GM18951 (cell line): ENCODE results near the gene CFAP58.

Experiments
- POLR2A ChIP-seq: IDR thresholded peaks from 4 replicates; pipeline ENCODE4 v1.6.1; 2011; ENCODE audit warnings: mild to moderate bottlenecking; ENCODE audit not compliant: insufficient read length, insufficient read depth; ENCODE audit errors: extremely low read depth
- in situ Hi-C: fragments of 300-500 bp; cut with MboI; formaldehyde crosslinking; loops from one replicate; pipeline ENCODE4 v1.12.0; 2022; ENCODE audit warnings: low sequenced_read_pairs, mixed read lengths, inconsistent platforms; ENCODE audit not compliant: unreplicated experiment

The CFAP58 gene

DNA sequence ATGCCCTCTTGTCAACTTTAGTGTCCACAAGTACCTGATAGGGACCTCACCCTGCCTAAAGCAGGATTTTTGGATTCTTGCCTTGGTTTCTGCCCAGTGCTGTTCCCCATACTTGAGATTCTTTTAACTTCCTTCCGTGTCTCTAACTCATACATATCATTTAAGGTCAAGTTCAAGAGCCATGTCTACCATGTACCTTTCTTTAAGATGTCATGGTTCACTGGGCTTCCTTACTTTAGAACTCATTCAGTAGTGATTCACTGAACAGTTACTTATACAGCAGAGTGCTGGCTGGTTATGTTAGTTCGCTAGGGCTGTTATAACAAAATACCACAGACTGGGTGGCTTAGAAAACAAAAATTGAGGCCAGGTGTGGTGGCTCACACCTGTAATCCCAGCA lies 5.0 kb upstream of the CFAP58 start:
- TF ChIP-seq POLR2A, result no peak
- in situ Hi-C loops, result loop anchor here (5.0 kb wide), 1 partner anchor 46 kb away; no protein-coding TSS in a partner anchor

DNA sequence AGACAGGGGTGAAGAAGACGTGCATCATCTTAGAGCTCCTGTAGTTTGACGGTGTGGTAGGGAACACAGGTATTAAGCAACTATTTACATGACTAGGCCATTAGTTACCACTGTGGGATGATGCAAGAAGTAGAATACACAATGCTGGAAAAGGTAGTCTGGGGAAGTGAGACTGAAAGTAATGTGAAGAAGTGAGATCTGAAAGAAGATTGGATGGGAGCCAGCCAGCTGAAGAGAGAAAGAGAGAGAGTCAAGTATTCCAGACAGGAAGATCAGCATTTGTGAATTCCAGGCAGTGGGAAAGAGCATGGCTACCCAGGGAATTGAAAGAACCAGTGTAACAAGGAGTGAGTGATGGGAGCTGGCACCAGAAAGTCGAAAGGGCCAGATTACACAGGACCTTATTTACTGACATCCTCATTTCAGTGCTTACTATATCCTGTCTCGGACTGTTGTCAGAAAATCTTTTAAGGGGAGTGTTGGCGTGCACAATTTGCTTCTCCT lies 4.0 kb upstream of the CFAP58 start:
- TF ChIP-seq POLR2A, result no peak
- in situ Hi-C loops, result loop anchor here (5.0 kb wide), 1 partner anchor 47 kb away; no protein-coding TSS in a partner anchor

DNA sequence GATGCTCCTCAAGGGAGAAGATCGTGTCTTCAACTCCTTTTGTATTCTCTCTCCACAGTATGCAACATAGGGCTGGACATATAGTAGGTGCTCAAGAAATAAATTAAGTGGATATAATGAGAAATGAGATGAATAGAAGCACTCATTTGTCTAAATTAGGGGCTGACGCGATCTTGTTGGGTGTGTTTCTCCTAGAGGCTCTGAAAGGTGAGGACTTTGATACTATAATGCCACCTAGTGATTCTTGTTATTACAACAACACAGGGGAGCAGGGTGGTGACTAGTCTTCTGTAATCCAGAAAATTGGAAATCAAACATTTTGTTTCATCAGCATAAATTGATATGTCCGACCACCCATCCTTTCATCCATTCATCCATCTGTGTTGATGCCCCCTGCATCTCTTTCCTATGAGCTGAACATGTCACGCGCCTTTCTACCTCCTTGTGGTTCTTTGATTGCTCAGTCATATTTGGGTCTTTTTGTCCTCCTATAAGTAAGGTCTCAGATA lies 3.5 kb upstream of the CFAP58 start:
- in situ Hi-C loops, result no loop called here
- TF ChIP-seq POLR2A, result no peak

DNA sequence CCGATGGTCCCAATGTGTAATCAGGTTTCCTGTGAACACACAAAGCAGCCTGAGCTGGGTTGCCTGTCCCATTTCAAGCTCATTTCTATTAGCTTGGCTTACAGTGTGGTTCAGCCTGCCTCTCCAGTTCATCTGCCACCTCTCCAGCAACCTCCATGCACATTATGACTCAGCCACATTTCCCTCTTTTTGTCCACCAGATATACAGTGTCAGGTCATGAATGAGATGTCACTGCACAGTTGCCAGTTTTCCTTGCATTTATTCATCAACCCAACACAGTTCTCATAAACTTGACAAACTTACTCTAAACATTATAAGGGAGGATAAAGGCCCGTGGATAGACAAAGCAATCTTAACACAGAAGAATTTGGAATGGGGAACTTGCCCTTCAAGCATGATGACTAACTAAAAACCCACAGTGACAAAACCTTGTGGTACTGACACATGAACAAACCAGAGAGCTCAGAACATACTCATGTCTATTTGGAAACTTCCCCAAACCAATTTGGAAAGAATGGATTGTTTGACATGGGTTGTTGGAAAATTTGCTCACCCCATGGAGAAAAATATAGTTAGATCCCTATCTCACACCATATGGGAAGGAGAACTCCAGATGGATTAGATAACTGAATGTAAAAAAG lies 2.5 kb upstream of the CFAP58 start:
- in situ Hi-C loops, result no loop called here

DNA sequence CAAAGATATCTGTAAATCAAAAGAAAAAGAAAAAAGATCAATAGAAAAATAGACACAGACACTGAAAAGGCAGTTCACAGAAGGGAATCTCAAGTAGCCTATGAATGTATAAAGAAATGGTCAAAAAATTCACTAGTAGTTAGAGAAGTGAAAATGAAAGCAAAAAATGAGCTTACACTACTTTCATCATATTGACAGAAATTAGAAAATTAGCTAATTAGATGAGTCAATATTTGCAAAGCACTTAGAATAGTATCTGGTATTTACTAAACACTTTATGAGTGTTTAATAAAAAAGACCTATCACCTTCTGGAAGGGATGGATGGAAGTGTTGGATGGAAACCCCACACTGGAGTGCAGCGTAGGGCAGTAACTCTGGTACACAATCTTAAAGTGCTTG lies 1.7 kb upstream of the CFAP58 start:
- no peak for TF ChIP-seq POLR2A
- in situ Hi-C loops, result no loop called here

More for the DNA sequence above, 2.5 kb upstream of the CFAP58 start:
- TF ChIP-seq POLR2A, result no peak

DNA sequence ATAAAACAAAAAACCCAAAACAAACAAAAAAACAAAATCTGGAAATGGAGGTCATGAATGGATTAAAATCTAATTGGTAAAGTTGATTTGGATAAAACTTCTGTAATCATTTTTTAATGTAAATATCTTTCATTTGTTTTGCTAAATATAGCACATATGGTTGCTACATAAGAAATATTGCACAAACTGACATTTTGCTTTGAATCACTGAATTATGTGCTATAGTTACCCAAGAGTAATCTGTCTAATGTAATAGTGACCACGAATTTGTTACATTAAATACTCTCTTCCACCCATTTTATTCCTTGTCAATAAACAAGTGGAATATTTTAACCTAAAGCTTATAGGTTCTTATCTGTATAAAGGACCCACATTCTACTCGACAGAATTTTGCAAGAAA lies 6.2 kb downstream of the CFAP58 start:
- no peak for TF ChIP-seq POLR2A
- in situ Hi-C loops, result no loop called here

DNA sequence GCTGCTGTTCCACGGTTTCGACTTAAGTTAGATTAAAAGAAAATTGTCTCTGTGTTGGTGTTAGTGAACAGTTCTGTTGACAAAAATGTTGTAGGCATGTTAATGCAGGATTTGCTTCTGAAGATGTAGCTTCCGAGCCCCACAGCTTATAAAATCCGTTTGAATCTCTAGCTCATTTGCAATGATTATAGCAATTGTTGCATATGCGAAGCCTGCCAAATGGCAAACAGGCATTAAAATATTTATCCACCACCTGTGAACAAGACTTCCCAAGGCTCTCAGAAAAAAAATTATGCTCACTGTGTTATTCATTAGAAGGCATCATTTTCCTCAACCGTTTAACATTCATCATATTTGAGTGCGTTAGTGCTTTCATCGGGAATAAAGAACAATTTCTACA lies 14.3 kb downstream of the CFAP58 start:
- in situ Hi-C loops, result no loop called here
- TF ChIP-seq POLR2A, result no peak

DNA sequence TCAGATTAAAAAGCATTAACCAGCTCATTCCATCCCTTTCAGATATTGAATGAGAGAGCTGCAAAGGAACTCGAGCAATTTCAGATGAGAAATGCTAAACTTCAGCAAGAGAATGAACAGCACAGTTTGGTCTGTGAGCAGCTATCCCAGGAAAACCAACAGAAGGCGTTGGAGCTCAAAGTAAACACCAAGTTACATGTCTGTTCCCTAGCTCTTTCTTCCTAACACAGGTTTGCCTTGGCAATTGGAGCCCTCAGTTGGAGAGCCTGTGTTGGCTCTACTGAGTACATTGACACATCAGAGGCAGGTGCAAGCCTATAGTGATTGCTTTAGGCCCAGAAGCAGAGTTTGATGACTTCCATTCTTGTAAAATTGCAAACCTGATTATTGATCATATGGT lies 14.7 kb downstream of the CFAP58 start:
- TF ChIP-seq POLR2A, result no peak
- in situ Hi-C loops, result no loop called here

DNA sequence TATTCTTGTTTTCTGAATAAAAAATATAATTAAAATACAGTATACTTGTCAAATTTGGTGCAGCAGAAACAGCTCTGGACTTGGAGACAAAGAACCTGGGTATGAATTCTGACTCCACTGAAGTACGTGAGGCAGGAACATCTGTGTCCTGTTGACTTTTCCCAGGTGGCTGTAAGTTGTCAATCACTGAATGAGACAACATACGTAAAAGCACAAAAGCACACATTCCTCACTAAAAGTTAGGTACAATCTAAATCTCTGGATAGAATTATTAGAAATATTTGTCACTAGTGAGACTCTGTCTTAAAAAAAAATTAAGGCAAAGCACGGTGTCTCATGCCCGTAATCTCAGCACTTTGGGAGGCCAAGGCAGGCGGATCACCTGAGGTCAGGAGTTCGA lies 18.1 kb downstream of the CFAP58 start:
- no peak for TF ChIP-seq POLR2A
- in situ Hi-C loops, result no loop called here

DNA sequence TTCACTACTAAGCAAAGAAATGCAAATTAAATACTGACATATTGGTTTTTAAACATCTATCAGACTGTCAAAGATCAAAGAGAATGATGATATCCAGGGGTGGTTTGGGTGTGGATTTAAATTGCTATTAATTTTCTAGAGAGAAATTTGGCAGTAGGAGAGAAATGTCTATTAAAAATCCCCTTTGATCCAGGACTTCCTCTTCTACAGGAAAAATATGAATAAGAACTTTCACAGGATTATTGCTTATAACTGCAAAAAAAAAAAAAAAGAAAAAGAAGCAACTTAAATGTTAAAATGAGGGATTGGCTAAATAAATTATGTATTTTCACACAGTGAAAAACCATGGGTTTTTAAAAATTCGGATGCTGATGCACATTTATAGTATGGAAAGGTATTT lies 21.0 kb downstream of the CFAP58 start:
- in situ Hi-C loops, result no loop called here
- TF ChIP-seq POLR2A, result no peak

DNA sequence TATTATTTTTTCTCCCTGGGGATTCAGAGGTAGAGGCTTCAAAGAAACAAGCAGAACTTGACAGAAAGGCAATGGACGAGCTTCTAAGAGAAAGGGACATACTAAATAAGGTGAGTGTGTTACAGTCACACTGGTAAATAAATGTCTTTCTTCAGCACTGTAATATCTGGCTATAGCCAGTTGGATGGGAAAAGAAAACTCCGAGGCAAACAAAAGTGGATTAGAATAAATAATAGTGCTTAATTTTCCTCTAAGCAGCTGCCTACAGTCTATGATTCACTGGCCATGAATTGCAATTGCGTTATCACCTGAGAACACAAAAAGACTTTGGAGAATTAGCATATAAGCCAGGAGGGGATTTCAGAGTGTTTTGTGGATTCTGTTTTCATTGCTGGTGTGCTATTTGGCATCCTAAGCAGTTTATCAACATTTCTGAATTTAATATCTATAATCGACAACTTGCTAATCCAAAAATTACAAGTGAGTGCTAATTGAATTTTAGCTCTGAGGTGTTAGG lies 23.2 kb downstream of the CFAP58 start:
- in situ Hi-C loops, result no loop called here
- TF ChIP-seq POLR2A, result no peak

DNA sequence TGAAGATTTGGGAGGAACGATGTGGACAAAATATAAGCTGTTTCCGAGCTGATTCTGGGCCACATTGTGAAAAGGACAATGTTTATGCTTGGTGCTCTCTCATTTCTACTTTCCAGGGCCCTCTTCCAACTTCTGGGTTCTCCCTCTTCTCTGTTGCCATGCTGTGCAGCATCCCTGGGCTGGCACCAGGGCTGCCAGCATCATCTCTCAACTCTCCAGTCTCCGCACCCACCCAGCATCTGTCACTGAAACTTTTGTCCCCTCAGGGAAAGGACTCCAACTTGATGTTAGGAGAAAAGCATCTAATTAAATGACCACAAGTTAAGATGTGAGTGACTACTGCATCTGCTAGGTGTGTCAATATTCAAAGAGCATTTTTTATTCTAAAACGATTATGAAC lies 26.7 kb downstream of the CFAP58 start:
- TF ChIP-seq POLR2A, result no peak
- in situ Hi-C loops, result no loop called here

DNA sequence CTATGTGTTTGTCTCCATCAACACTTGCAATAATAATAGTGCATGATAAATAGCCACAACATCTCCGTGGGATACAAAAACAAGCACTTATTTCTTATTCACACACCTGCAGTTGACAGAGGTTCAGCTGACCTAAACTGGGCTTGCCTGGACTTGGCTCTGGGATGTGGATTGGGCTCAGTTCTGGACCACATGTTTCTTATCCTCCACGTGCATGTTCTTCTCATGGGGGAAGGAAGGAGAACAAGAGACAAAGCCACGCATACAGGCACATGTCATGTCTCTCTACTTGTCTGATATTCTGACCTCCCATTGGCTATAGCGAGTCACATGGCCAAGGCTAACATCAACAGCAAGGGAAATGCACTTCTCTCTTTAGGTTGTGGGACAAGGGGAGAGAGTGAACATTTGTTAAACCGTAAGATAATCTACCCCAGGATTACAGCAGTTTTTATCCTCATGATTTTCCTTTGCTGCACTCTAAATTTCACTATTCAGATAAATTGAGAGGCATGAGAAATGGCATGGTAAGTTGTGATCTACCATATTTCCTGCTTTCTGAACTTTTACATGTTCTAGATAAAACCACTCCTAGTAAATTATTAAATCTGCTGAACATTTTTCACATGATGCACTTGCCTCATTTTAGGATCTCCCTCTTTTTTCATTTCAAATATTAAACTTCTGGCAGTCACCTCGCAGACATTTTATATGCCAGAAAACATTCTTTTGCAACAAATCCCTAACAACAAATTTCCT lies 33.7 kb downstream of the CFAP58 start:
- TF ChIP-seq POLR2A, result no peak
- in situ Hi-C loops, result no loop called here
